Measurements from ENCODE around the gene SDSL.

Gene SDSL

GRCh38 chr12:113403435-113404415 lies 18.5 kb upstream of the SDSL start, which contains the start of gene SDS:
SDS (minus strand) TSS chr12:113403887; CDS start chr12:113399708, 4,179 bp downstream.
- no peak for TF ChIP-seq CTCF (IDR thresholded peaks at IDR 0.05; ENCODE audit: insufficient read depth, low read length, poor library complexity, severe bottlenecking)
- no peak for TF ChIP-seq EZH2phosphoT487 (conservative IDR thresholded peaks at IDR 0.05; ENCODE audit: low read length)
- H3K9ac ChIP-seq (ENCODE audit: low read length): no peak within 1 kb of the TSS
- H3K27ac ChIP-seq (ENCODE audit: low read depth, low read length): no peak within 1 kb of the TSS
- no peaks in the 10 kb centered on the region for H3K9me2 ChIP-seq (replicated peaks; ENCODE audit: insufficient read depth, low read length)
- no peaks in the 10 kb centered on the region for H3K79me2 ChIP-seq (ENCODE audit: insufficient read depth, low read length)
- H4K20me1 ChIP-seq (ENCODE audit: low read depth, low read length): no peaks in the 10 kb centered on the region
- H3K9me3 ChIP-seq (ENCODE audit: insufficient read depth, low read length): no peaks in the 10 kb centered on the region
- no peak within 1 kb of the TSS for H3K4me3 ChIP-seq (ENCODE audit: insufficient read depth, low read length, poor library complexity, severe bottlenecking)
- H3F3A ChIP-seq (ENCODE audit: insufficient read depth): no peaks in the 10 kb centered on the region
- no peaks in the 10 kb centered on the region for H3K36me3 ChIP-seq (ENCODE audit: low read length)
- no peak within 1 kb of the TSS for H2AFZ ChIP-seq (ENCODE audit: low read depth, low read length, severe bottlenecking)
- no peak within 1 kb of the TSS for H3K4me2 ChIP-seq (ENCODE audit: low read depth, low read length, poor library complexity, severe bottlenecking)
- H3K27me3 ChIP-seq (ENCODE audit: low read length): no peaks in the 10 kb centered on the region

GRCh38 chr12:113405694-113406093 lies 16.5 kb upstream of the SDSL start:
- Histone ChIP-seq H3K27ac (ENCODE audit: low read depth, low read length) (no peak overlapping the region), H3K79me2 (ENCODE audit: insufficient read depth, low read length) (no peaks in the 10 kb centered on the region), H3K9me3 (ENCODE audit: insufficient read depth, low read length) (no peaks in the 10 kb centered on the region), H4K20me1 (ENCODE audit: low read depth, low read length) (no peaks in the 10 kb centered on the region), H3K36me3 (ENCODE audit: low read length) (no peaks in the 10 kb centered on the region), H3K4me3 (ENCODE audit: insufficient read depth, low read length, poor library complexity, severe bottlenecking) (no peak overlapping the region), H3F3A (ENCODE audit: insufficient read depth) (no peaks in the 10 kb centered on the region), H2AFZ (ENCODE audit: low read depth, low read length, severe bottlenecking) (no peak overlapping the region), H3K9ac (ENCODE audit: low read length) (no peak overlapping the region), H3K27me3 (ENCODE audit: low read length) (no peaks in the 10 kb centered on the region), H3K4me2 (ENCODE audit: low read depth, low read length, poor library complexity, severe bottlenecking) (no peak overlapping the region), H3K9me2 (replicated peaks; ENCODE audit: insufficient read depth, low read length) (no peaks in the 10 kb centered on the region)
- no peak for TF ChIP-seq EZH2phosphoT487 (conservative IDR thresholded peaks at IDR 0.05; ENCODE audit: low read length)
- TF ChIP-seq CTCF (IDR thresholded peaks at IDR 0.05; ENCODE audit: insufficient read depth, low read length, poor library complexity, severe bottlenecking): no peak

GRCh38 chr12:113407931-113408600 lies 14.1 kb upstream of the SDSL start:
- Histone ChIP-seq H3F3A (ENCODE audit: insufficient read depth) (no peaks in the 10 kb centered on the region), H4K20me1 (ENCODE audit: low read depth, low read length) (no peaks in the 10 kb centered on the region), H3K4me3 (ENCODE audit: insufficient read depth, low read length, poor library complexity, severe bottlenecking) (no peak overlapping the region), H2AFZ (ENCODE audit: low read depth, low read length, severe bottlenecking) (no peak overlapping the region), H3K9ac (ENCODE audit: low read length) (no peak overlapping the region), H3K27me3 (ENCODE audit: low read length) (no peaks in the 10 kb centered on the region), H3K36me3 (ENCODE audit: low read length) (no peaks in the 10 kb centered on the region), H3K9me2 (replicated peaks; ENCODE audit: insufficient read depth, low read length) (no peaks in the 10 kb centered on the region), H3K9me3 (ENCODE audit: insufficient read depth, low read length) (no peaks in the 10 kb centered on the region), H3K27ac (ENCODE audit: low read depth, low read length) (no peak overlapping the region), H3K79me2 (ENCODE audit: insufficient read depth, low read length) (no peaks in the 10 kb centered on the region), H3K4me2 (ENCODE audit: low read depth, low read length, poor library complexity, severe bottlenecking) (no peak overlapping the region)
- no peak for TF ChIP-seq CTCF (IDR thresholded peaks at IDR 0.05; ENCODE audit: insufficient read depth, low read length, poor library complexity, severe bottlenecking)
- no peak for TF ChIP-seq EZH2phosphoT487 (conservative IDR thresholded peaks at IDR 0.05; ENCODE audit: low read length)

Data from SU-DHL-6 (cell line).